Stimulated activated CD8-positive, alpha-beta memory T cell treated with anti-CD3 and anti-CD28 coated beads, Interleukin-7, amount 100 ng/mL, for 24 hours (primary cell): ENCODE data around the gene WASHC3.
"Not testable (repeated sequence)": the region's sequence is repeated elsewhere in the genome, so short reads cannot be mapped to it uniquely, and the experiment has no call there.

Source experiments
- DNase-seq: peaks from one replicate; pipeline ENCODE4 v3.0.0-alpha.2; 2020; ENCODE audit warnings: low read depth

Gene WASHC3

GRCh38 chr12:102061560-102062418 is at the start of gene WASHC3:
TSS of gene WASHC3 (minus strand) at chr12:102061991. CDS start at chr12:102061962, 29 bp downstream.
- peak; percentile 89 for DNase-seq

GRCh38 chr12:102110782-102111181 is 49.0 kb upstream of the WASHC3 start:
- DNase-seq: no peak

GRCh38 chr12:102107970-102108369 is 46.2 kb upstream of the WASHC3 start:
- DNase-seq: no peak

GRCh38 chr12:102106905-102107304 is 45.1 kb upstream of the WASHC3 start:
- DNase-seq: no peak

- no peak for DNase-seq
These were observed 35.1 kb upstream of the WASHC3 start for GRCh38 chr12:102096855-102097254.

GRCh38 chr12:102095677-102096263 is 34.0 kb upstream of the WASHC3 start:
- no peak for DNase-seq

GRCh38 chr12:102093319-102093718 is 31.5 kb upstream of the WASHC3 start:
- DNase-seq: no peak

- not testable (repeated sequence) for DNase-seq
These were observed 27.5 kb upstream of the WASHC3 start for GRCh38 chr12:102089228-102089835.

- DNase-seq: no peak
These were observed 19.1 kb upstream of the WASHC3 start for GRCh38 chr12:102080842-102081241.

GRCh38 chr12:102072092-102072491 is 10.3 kb upstream of the WASHC3 start:
- DNase-seq: not testable (repeated sequence)

GRCh38 chr12:102069707-102070106 is 7.9 kb upstream of the WASHC3 start:
- no peak for DNase-seq

- no peak for DNase-seq
These were observed 5.9 kb upstream of the WASHC3 start for GRCh38 chr12:102067574-102068258.

- DNase-seq: no peak
These were observed 2.7 kb upstream of the WASHC3 start for GRCh38 chr12:102064476-102064875.

- no peak for DNase-seq
These were observed 1.3 kb upstream of the WASHC3 start for GRCh38 chr12:102063069-102063468.

GRCh38 chr12:102062419-102062806 is 622 bp upstream of the WASHC3 start:
- no peak for DNase-seq

- no peak for DNase-seq
These were observed 663 bp downstream of the WASHC3 start for GRCh38 chr12:102061096-102061559.

- no peak for DNase-seq
These were observed 2.4 kb downstream of the WASHC3 start for GRCh38 chr12:102059343-102059742.

GRCh38 chr12:102054345-102054744 is 7.4 kb downstream of the WASHC3 start:
- DNase-seq: no peak

GRCh38 chr12:102053062-102053349 is 8.8 kb downstream of the WASHC3 start:
- no peak for DNase-seq

- no peak for DNase-seq
These were observed 9.4 kb downstream of the WASHC3 start for GRCh38 chr12:102052192-102053061.

GRCh38 chr12:102051431-102051965 is 10.3 kb downstream of the WASHC3 start:
- DNase-seq: no peak
